OCI-LY1 (cell line): ENCODE data around the gene RSPH6A.

Experiments used
- H2AFZ ChIP-seq: fragments of 200-600 bp; sonication (generic), shearing (Covaris generic); 2 replicates; pipeline ENCODE4 v1.6.0; 2014; ENCODE audit warnings: antibody characterized with exemption, mild to moderate bottlenecking, low read length
- H3F3A ChIP-seq: fragments of 200-600 bp; sonication (generic), shearing (Covaris generic); 2 replicates; pipeline ENCODE4 v1.6.0; 2014; ENCODE audit warnings: mild to moderate bottlenecking, antibody characterized with exemption, low read length, moderate library complexity; ENCODE audit not compliant: insufficient read depth
- H3K27ac ChIP-seq: fragments of 200-600 bp; sonication (generic); 2 replicates; pipeline ENCODE4 v1.5.1; 2014; ENCODE audit warnings: low read length, mixed run types, mild to moderate bottlenecking, low read depth; ENCODE audit not compliant: poor library complexity, severe bottlenecking
- H3K27me3 ChIP-seq: fragments of 200-600 bp; sonication (generic); 2 replicates; pipeline ENCODE4 v1.6.0; 2014; ENCODE audit warnings: antibody characterized with exemption, mild to moderate bottlenecking, low read length, moderate library complexity; ENCODE audit not compliant: insufficient read depth
- H3K36me3 ChIP-seq: fragments of 200-600 bp; sonication (generic); 2 replicates; pipeline ENCODE4 v1.6.1; 2014; ENCODE audit warnings: mild to moderate bottlenecking, antibody characterized with exemption, low read length, moderate library complexity, mixed read lengths; ENCODE audit not compliant: insufficient read depth
- H3K4me1 ChIP-seq: fragments of 200-600 bp; sonication (generic); 2 replicates; pipeline ENCODE4 v1.5.1; 2014; ENCODE audit warnings: mild to moderate bottlenecking, low read length, moderate library complexity; ENCODE audit not compliant: insufficient read depth, severe bottlenecking
- H3K4me2 ChIP-seq: fragments of 200-600 bp; sonication (generic), shearing (Covaris generic); 2 replicates; pipeline ENCODE4 v1.6.1; 2014; ENCODE audit warnings: low read length
- H3K4me3 ChIP-seq: fragments of 200-600 bp; sonication (generic); 2 replicates; pipeline ENCODE4 v1.5.1; 2014; ENCODE audit warnings: low read length, low read depth, mild to moderate bottlenecking, mixed read lengths; ENCODE audit not compliant: poor library complexity, severe bottlenecking
- H3K79me2 ChIP-seq: fragments of 200-600 bp; shearing (Covaris generic); 2 replicates; pipeline ENCODE4 v1.6.1; 2016; ENCODE audit warnings: mixed run types, low read length, mixed read lengths; ENCODE audit not compliant: insufficient read depth
- H3K9ac ChIP-seq: fragments of 200-600 bp; sonication (generic), shearing (Covaris generic); 2 replicates; pipeline ENCODE4 v1.6.1; 2014; ENCODE audit warnings: mild to moderate bottlenecking, low read length, mixed read lengths
- H3K9me2 ChIP-seq: fragments of 200-600 bp; sonication (generic), shearing (Covaris generic); 2 replicates; pipeline ENCODE4 v1.6.1; 2014; ENCODE audit warnings: low read depth, mild to moderate bottlenecking, low read length, mixed read lengths
- H3K9me3 ChIP-seq: fragments of 200-600 bp; shearing (Covaris generic); 2 replicates; pipeline ENCODE4 v1.6.1; 2014; ENCODE audit warnings: low read length, mixed read lengths
- H4K20me1 ChIP-seq: fragments of 200-600 bp; sonication (generic), shearing (Covaris generic); 2 replicates; pipeline ENCODE4 v1.6.0; 2016; ENCODE audit warnings: mild to moderate bottlenecking, low read length; ENCODE audit not compliant: insufficient read depth
- CTCF ChIP-seq: fragments of 200-600 bp; sonication (generic), shearing (Covaris generic); IDR thresholded peaks from 2 replicates; pipeline ENCODE4 v1.5.1; 2017; ENCODE audit warnings: mild to moderate bottlenecking, antibody characterized with exemption, low read length, moderate library complexity, mixed read lengths
- EZH2 ChIP-seq: fragments of 200-600 bp; sonication (generic), shearing (Covaris generic); IDR thresholded peaks from 2 replicates; pipeline ENCODE4 v1.8.0; 2017; ENCODE audit warnings: borderline replicate concordance, mixed run types, mild to moderate bottlenecking, antibody characterized with exemption, low read length, moderate library complexity, mixed read lengths

Gene RSPH6A

GRCh38 chr19:45764475-45764874, 50.6 kb downstream of the RSPH6A start:
- Histone ChIP-seq H3K79me2 (no peaks in the 10 kb centered on the region), H3K9me2 (no peaks in the 10 kb centered on the region), H2AFZ (no peak overlapping the region), H3F3A (no peaks in the 10 kb centered on the region), H3K36me3 (no peaks in the 10 kb centered on the region), H3K27me3 (no peaks in the 10 kb centered on the region; the same call in 1 of the 2 replicates), H3K27ac (no peak overlapping the region), H4K20me1 (no peaks in the 10 kb centered on the region), H3K9ac (no peak overlapping the region), H3K9me3 (no peaks in the 10 kb centered on the region), H3K4me3 (no peak overlapping the region), H3K4me1 (peaks cover 6% of the 10 kb centered on the region), H3K4me2 (no peak overlapping the region)
- no peak for TF ChIP-seq EZH2

GRCh38 chr19:45763691-45764294, 51.3 kb downstream of the RSPH6A start:
- no peaks in the 10 kb centered on the region for H3K36me3 ChIP-seq
- H3K9me3 ChIP-seq, result no peaks in the 10 kb centered on the region
- H2AFZ ChIP-seq, result no peak overlapping the region
- H3K27me3 ChIP-seq, result no peaks in the 10 kb centered on the region; the same call in 1 of the 2 replicates
- TF ChIP-seq CTCF (no peak), EZH2 (no peak)
- no peaks in the 10 kb centered on the region for H3K79me2 ChIP-seq
- peaks cover 6% of the 10 kb centered on the region for H3K4me1 ChIP-seq
- no peak overlapping the region for H3K4me3 ChIP-seq
- no peaks in the 10 kb centered on the region for H3F3A ChIP-seq
- H3K9me2 ChIP-seq, result no peaks in the 10 kb centered on the region
- no peaks in the 10 kb centered on the region for H4K20me1 ChIP-seq
- H3K27ac ChIP-seq, result no peak overlapping the region
- H3K4me2 ChIP-seq, result no peak overlapping the region
- H3K9ac ChIP-seq, result no peak overlapping the region

GRCh38 chr19:45762870-45763631, 52.1 kb downstream of the RSPH6A start:
- Histone ChIP-seq H3K9me2 (no peaks in the 10 kb centered on the region), H3K36me3 (no peaks in the 10 kb centered on the region), H4K20me1 (no peaks in the 10 kb centered on the region), H2AFZ (no peak overlapping the region), H3K27me3 (no peaks in the 10 kb centered on the region; the same call in 1 of the 2 replicates), H3K4me1 (peaks cover 3% of the 10 kb centered on the region), H3K79me2 (no peaks in the 10 kb centered on the region), H3K9ac (no peak overlapping the region), H3K9me3 (no peaks in the 10 kb centered on the region), H3F3A (no peaks in the 10 kb centered on the region), H3K4me2 (no peak overlapping the region), H3K4me3 (no peak overlapping the region), H3K27ac (no peak overlapping the region)
- no peak for TF ChIP-seq CTCF
- TF ChIP-seq EZH2, result no peak
